Measurements from ENCODE around the gene CBY2. TPM values are rescaled to one million over a fixed set of nuclear protein-coding genes. Genes with fewer than 3 reads are reported as not detected.

The CBY2 gene
- total and polyA plus RNA-seq, 2 experiments from 2014 or later = 0.15 to 0.42 TPM

GRCh38 chr13:45752510-45752909, 50.4 kb downstream of the CBY2 start:
- Histone ChIP-seq H3K4me3 (no peak overlapping the region), H3K27ac (ENCODE audit: low read depth) (no peak overlapping the region)
- H3K27me3 Mint-ChIP-seq (ENCODE audit: insufficient read depth, low read depth, poor library complexity) = peaks cover 1% of the 10 kb centered on the region

More at GRCh38 chr13:45752510-45752909, 50.4 kb downstream of the CBY2 start:
- Histone ChIP-seq H3K4me1 (ENCODE audit: insufficient read depth) (no peaks in the 10 kb centered on the region), H2AFZ (no peak overlapping the region), H3K9me2 (ENCODE audit: insufficient read depth) (peaks cover 4% of the 10 kb centered on the region; the same call in 1 of the 2 replicates), H3K79me2 (replicated peaks; ENCODE audit: insufficient read depth) (no peaks in the 10 kb centered on the region), H3K27me3 (ENCODE audit: insufficient read depth) (no peaks in the 10 kb centered on the region), H3F3A (replicated peaks; ENCODE audit: low read depth) (no peaks in the 10 kb centered on the region), H3K4me2 (no peak overlapping the region), H4K20me1 (replicated peaks; ENCODE audit: insufficient read depth) (no peaks in the 10 kb centered on the region), H3K36me3 (ENCODE audit: insufficient read depth) (no peaks in the 10 kb centered on the region)
- no peak overlapping the region for H3K27ac Mint-ChIP-seq
- ATAC-seq = no peak
- no peak for TF ChIP-seq EZH2phosphoT487 (IDR thresholded peaks at IDR 0.05; ENCODE audit: unreplicated experiment)
- TF ChIP-seq CTCF (conservative IDR thresholded peaks at IDR 0.05; ENCODE audit: low read depth in 2 of 2) = no peak
- no peak for TF ChIP-seq ZNF462 (CRISPR knock-in tag; IDR thresholded peaks at IDR 0.05)
- no peak for TF ChIP-seq ETS1 (IDR thresholded peaks at IDR 0.05)
- TF ChIP-seq NANOG (IDR thresholded peaks at IDR 0.05; ENCODE audit: borderline replicate concordance) = no peak
- TF ChIP-seq JUNB (IDR thresholded peaks at IDR 0.05; ENCODE audit: unreplicated experiment) = no peak
- TF ChIP-seq STAT1 (IDR thresholded peaks at IDR 0.05; ENCODE audit: unreplicated experiment) = no peak
- TF ChIP-seq ZNF331 (CRISPR knock-in tag; IDR thresholded peaks at IDR 0.05; ENCODE audit: low read depth) = no peak
- TF ChIP-seq, protein P1, sequence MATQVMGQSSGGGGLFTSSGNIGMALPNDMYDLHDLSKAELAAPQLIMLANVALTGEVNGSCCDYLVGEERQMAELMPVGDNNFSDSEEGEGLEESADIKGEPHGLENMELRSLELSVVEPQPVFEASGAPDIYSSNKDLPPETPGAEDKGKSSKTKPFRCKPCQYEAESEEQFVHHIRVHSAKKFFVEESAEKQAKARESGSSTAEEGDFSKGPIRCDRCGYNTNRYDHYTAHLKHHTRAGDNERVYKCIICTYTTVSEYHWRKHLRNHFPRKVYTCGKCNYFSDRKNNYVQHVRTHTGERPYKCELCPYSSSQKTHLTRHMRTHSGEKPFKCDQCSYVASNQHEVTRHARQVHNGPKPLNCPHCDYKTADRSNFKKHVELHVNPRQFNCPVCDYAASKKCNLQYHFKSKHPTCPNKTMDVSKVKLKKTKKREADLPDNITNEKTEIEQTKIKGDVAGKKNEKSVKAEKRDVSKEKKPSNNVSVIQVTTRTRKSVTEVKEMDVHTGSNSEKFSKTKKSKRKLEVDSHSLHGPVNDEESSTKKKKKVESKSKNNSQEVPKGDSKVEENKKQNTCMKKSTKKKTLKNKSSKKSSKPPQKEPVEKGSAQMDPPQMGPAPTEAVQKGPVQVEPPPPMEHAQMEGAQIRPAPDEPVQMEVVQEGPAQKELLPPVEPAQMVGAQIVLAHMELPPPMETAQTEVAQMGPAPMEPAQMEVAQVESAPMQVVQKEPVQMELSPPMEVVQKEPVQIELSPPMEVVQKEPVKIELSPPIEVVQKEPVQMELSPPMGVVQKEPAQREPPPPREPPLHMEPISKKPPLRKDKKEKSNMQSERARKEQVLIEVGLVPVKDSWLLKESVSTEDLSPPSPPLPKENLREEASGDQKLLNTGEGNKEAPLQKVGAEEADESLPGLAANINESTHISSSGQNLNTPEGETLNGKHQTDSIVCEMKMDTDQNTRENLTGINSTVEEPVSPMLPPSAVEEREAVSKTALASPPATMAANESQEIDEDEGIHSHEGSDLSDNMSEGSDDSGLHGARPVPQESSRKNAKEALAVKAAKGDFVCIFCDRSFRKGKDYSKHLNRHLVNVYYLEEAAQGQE (IDR thresholded peaks at IDR 0.05; ENCODE audit: unreplicated experiment) = no peak
- no peak for TF ChIP-seq CREB1 (CRISPR knock-in tag; IDR thresholded peaks at IDR 0.05; ENCODE audit: low read depth)
- no peak for TF ChIP-seq EZH2 (IDR thresholded peaks at IDR 0.05; ENCODE audit: low read depth, unreplicated experiment)
- TF ChIP-seq ZNF114 (CRISPR knock-in tag; IDR thresholded peaks at IDR 0.05) = no peak
- TF ChIP-seq POLR2AphosphoS5 (IDR thresholded peaks at IDR 0.05; ENCODE audit: low read depth) = no peak
- peaks cover 2% of the 10 kb centered on the region; the same call in 2 of the 3 replicates for H3K9me3 Mint-ChIP-seq
- no peak overlapping the region for H3K4me3 Mint-ChIP-seq
- DNase-seq (ENCODE audit: low spot score) = no peak
- peaks cover 16% of the 10 kb centered on the region for H3K4me1 Mint-ChIP-seq
- H3K36me3 Mint-ChIP-seq (ENCODE audit: low read depth) = peaks cover under 1% of the 10 kb centered on the region
